H1 (cell line): Measurements from ENCODE around the gene ZNF618. TPM values are rescaled to one million over a fixed set of nuclear protein-coding genes. Genes with fewer than 3 reads are reported as not detected.

ENCODE experiments used
- CTCF ChIA-PET: fragments of 300-600 bp; sonication (Branson Sonifier 250); formaldehyde crosslinking; loops from one replicate; lab custom pipeline; 2021; ENCODE audit not compliant: partially characterized antibody; lab: Charles Lee
- POLR2A ChIA-PET: fragments of 300-600 bp; sonication (Branson Sonifier 250); formaldehyde crosslinking; loops from one replicate; lab custom pipeline; 2021; ENCODE audit warnings: inconsistent platforms; ENCODE audit not compliant: partially characterized antibody; lab: Charles Lee
- DNase-seq, 2 experiments: peaks; one replicate each; pipeline versions ENCODE4 v3.0.0 to v3.0.0-alpha.2; 2010 to 2022; ENCODE audit warnings: low spot score in 2 of 2, low read depth in 1 of 2, mixed read lengths in 1 of 2
- FAIRE-seq: peaks from 2 replicates; lab custom pipeline; 2011; peaks lifted over from hg19 to GRCh38; lab: Jason Lieb, UNC
- H2AFZ ChIP-seq: 2 replicates; pipeline ENCODE4 v1.8.1; 2012; ENCODE audit warnings: low read length, inconsistent platforms
- H2AK5ac ChIP-seq: 2 replicates; pipeline ENCODE4 v1.6.1; 2013; ENCODE audit warnings: low read depth, low read length
- H2BK120ac ChIP-seq: replicated peaks from 2 replicates; pipeline ENCODE3; 2013; ENCODE audit warnings: low read depth, low read length, inconsistent platforms
- H2BK12ac ChIP-seq: 2 replicates; pipeline ENCODE4 v1.6.1; 2013; ENCODE audit warnings: low read depth, low read length
- H2BK15ac ChIP-seq: 2 replicates; pipeline ENCODE4 v1.6.1; 2013; ENCODE audit warnings: low read length
- H2BK20ac ChIP-seq: 2 replicates; pipeline ENCODE4 v1.6.1; 2013; ENCODE audit warnings: low read length
- H2BK5ac ChIP-seq: 2 replicates; pipeline ENCODE4 v1.6.1; 2013; ENCODE audit warnings: low read depth, low read length
- H3K14ac ChIP-seq: 2 replicates; pipeline ENCODE4 v1.6.1; 2013; ENCODE audit warnings: inconsistent platforms; ENCODE audit not compliant: insufficient read length
- H3K18ac ChIP-seq: 2 replicates; pipeline ENCODE4 v1.6.1; 2013; ENCODE audit warnings: low read length; ENCODE audit errors: extremely low read depth
- H3K23ac ChIP-seq: 2 replicates; pipeline ENCODE4 v1.6.1; 2013; ENCODE audit warnings: inconsistent platforms; ENCODE audit not compliant: insufficient read length
- H3K23me2 ChIP-seq: 2 replicates; pipeline ENCODE4 v1.6.1; 2013; ENCODE audit warnings: low read depth, low read length
- H3K27ac ChIP-seq: 2 replicates; pipeline ENCODE4 v1.6.1; 2011; ENCODE audit warnings: low read depth, low read length, inconsistent platforms
- H3K27me3 ChIP-seq, 4 experiments: replicated peaks in 1 of 4; 1 replicate in 1 of 4; 2 replicates in 3 of 4; pipeline versions ENCODE4 v1.6.1 to v1.8.1; 2011 to 2013; ENCODE audit warnings: low read length in 3 of 4, mild to moderate bottlenecking in 3 of 4, inconsistent platforms in 2 of 4, mixed read lengths in 2 of 4, moderate library complexity in 1 of 4; ENCODE audit not compliant: control insufficient read depth in 3 of 4, insufficient read depth in 3 of 4; ENCODE audit errors: extremely low read depth in 1 of 4
- H3K36me3 ChIP-seq, 4 experiments: 2 replicates each; pipeline versions ENCODE4 v1.6.1 to v1.8.1; 2011 to 2013; ENCODE audit warnings: mild to moderate bottlenecking in 4 of 4, low read length in 3 of 4, moderate library complexity in 2 of 4, control low read depth in 1 of 4, inconsistent platforms in 1 of 4; ENCODE audit not compliant: insufficient read depth in 4 of 4, control insufficient read depth in 2 of 4
- H3K4ac ChIP-seq: replicated peaks from 2 replicates; pipeline ENCODE3; 2013; ENCODE audit warnings: low read length, low read depth, mixed read lengths, inconsistent platforms; ENCODE audit not compliant: insufficient read length
- H3K4me1 ChIP-seq, 4 experiments: replicated peaks in 1 of 4; 1 replicate in 1 of 4; 2 replicates in 3 of 4; pipeline versions ENCODE4 v1.6.1 to v1.8.1; 2011 to 2013; ENCODE audit warnings: low read length in 3 of 4, inconsistent platforms in 2 of 4, mixed read lengths in 1 of 4; ENCODE audit not compliant: insufficient read depth in 4 of 4, control insufficient read depth in 3 of 4
- H3K4me2 ChIP-seq, 2 experiments: 2 replicates each; pipeline versions ENCODE4 v1.6.1 to v1.8.1; 2011 to 2013; ENCODE audit warnings: low read depth in 2 of 2, low read length in 2 of 2, control low read depth in 1 of 2, inconsistent platforms in 1 of 2, mild to moderate bottlenecking in 1 of 2; ENCODE audit not compliant: insufficient read depth in 1 of 2
- H3K4me3 ChIP-seq, 4 experiments: fragments of 200-600, 300-600 bp in 1 of 4; sonication (generic), shearing (Covaris generic), sonication (Bioruptor Twin) in 1 of 4; 2 replicates each; pipeline versions ENCODE4 v1.5.1 to v1.8.1; 2011 to 2016; ENCODE audit warnings: low read length in 4 of 4, low read depth in 3 of 4, control low read depth in 2 of 4, inconsistent platforms in 2 of 4, mild to moderate bottlenecking in 2 of 4, mixed read lengths in 1 of 4, moderate library complexity in 1 of 4; ENCODE audit not compliant: insufficient read depth in 2 of 4; ENCODE audit errors: extremely low read depth in 1 of 4
- H3K56ac ChIP-seq: replicated peaks from 2 replicates; pipeline ENCODE3; 2013; ENCODE audit warnings: low read depth, mild to moderate bottlenecking, mixed read lengths, low read length, inconsistent platforms; ENCODE audit not compliant: insufficient read length
- H3K79me1 ChIP-seq: 2 replicates; pipeline ENCODE4 v1.6.1; 2013; ENCODE audit warnings: low read depth, low read length, control low read depth
- H3K79me2 ChIP-seq, 2 experiments: 2 replicates each; pipeline versions ENCODE4 v1.6.1 to v1.8.1; 2012 to 2013; ENCODE audit warnings: low read length in 2 of 2, mild to moderate bottlenecking in 2 of 2, inconsistent platforms in 1 of 2; ENCODE audit not compliant: insufficient read depth in 2 of 2, control insufficient read depth in 1 of 2
- H3K9ac ChIP-seq, 4 experiments: replicated peaks in 1 of 4; 1 replicate in 1 of 4; 2 replicates in 3 of 4; pipeline versions ENCODE4 v1.6.1 to v1.8.1; 2011 to 2013; ENCODE audit warnings: low read depth in 3 of 4, low read length in 3 of 4, control low read depth in 2 of 4, mild to moderate bottlenecking in 2 of 4, moderate library complexity in 2 of 4, inconsistent platforms in 1 of 4; ENCODE audit errors: extremely low read depth in 1 of 4
- H3K9me3 ChIP-seq, 2 experiments: 2 replicates each; pipeline versions ENCODE4 v1.6.1 to v1.8.1; 2012 to 2013; ENCODE audit warnings: mild to moderate bottlenecking in 2 of 2, moderate library complexity in 2 of 2, control low read depth in 1 of 2, inconsistent platforms in 1 of 2, low read depth in 1 of 2, low read length in 1 of 2, mixed read lengths in 1 of 2; ENCODE audit not compliant: insufficient read depth in 2 of 2
- H4K20me1 ChIP-seq, 2 experiments: replicated peaks in 1 of 2; 2 replicates each; pipeline versions ENCODE3 to v1.8.1; 2011 to 2013; ENCODE audit warnings: inconsistent platforms in 2 of 2, low read length in 2 of 2, mild to moderate bottlenecking in 1 of 2; ENCODE audit not compliant: insufficient read depth in 2 of 2, control insufficient read depth in 1 of 2
- H4K5ac ChIP-seq: 2 replicates; pipeline ENCODE4 v1.6.1; 2013; ENCODE audit warnings: low read length, low read depth, mixed read lengths, inconsistent platforms; ENCODE audit not compliant: insufficient read length
- H4K8ac ChIP-seq: 2 replicates; pipeline ENCODE4 v1.8.0; 2013; ENCODE audit warnings: mild to moderate bottlenecking, moderate library complexity, low read length, inconsistent platforms; ENCODE audit not compliant: insufficient read depth; ENCODE audit errors: extremely low read depth
- H4K91ac ChIP-seq: replicated peaks from 2 replicates; pipeline ENCODE3; 2013; ENCODE audit warnings: low read length, mixed read lengths, inconsistent platforms; ENCODE audit not compliant: insufficient read length
- BCL11A ChIP-seq, 2 experiments: IDR thresholded peaks; one replicate each; pipeline ENCODE4 v1.6.1; 2011; ENCODE audit warnings: low read depth in 2 of 2, low read length in 2 of 2, mild to moderate bottlenecking in 2 of 2
- CREB1 ChIP-seq: IDR thresholded peaks from 2 replicates; pipeline ENCODE4 v1.6.1; 2012; ENCODE audit warnings: inconsistent platforms
- EP300 ChIP-seq, 2 experiments: IDR thresholded peaks; 1 replicate in 1 of 2; 2 replicates in 1 of 2; pipeline ENCODE4 v1.6.1; 2011 to 2012; ENCODE audit warnings: low read depth in 2 of 2, low read length in 2 of 2, mild to moderate bottlenecking in 2 of 2, borderline replicate concordance in 1 of 2, inconsistent platforms in 1 of 2, moderate library complexity in 1 of 2
- EZH2 ChIP-seq: fragments of 200-600 bp; sonication (generic); IDR thresholded peaks from 2 replicates; pipeline ENCODE4 v1.7.1; 2012; ENCODE audit warnings: low read depth, mild to moderate bottlenecking, moderate library complexity, low read length, inconsistent platforms; ENCODE audit not compliant: severe bottlenecking
- GTF2F1 ChIP-seq: IDR thresholded peaks from 2 replicates; pipeline ENCODE4 v1.6.1; 2012; ENCODE audit warnings: low read depth, low read length, improper control_type of control experiment, borderline replicate concordance
- HDAC2 ChIP-seq, 2 experiments: fragments of 300-600 bp in 1 of 2; sonication (generic) in 1 of 2; IDR thresholded peaks; 2 replicates each; pipeline ENCODE4 v1.6.1; 2011 to 2012; ENCODE audit warnings: low read depth in 2 of 2, low read length in 2 of 2, mild to moderate bottlenecking in 2 of 2, moderate library complexity in 2 of 2, borderline replicate concordance in 1 of 2, inconsistent platforms in 1 of 2
- KDM4A ChIP-seq: IDR thresholded peaks from one replicate; pipeline ENCODE4 v1.7.1; 2012; ENCODE audit warnings: low read depth, mild to moderate bottlenecking, moderate library complexity, low read length, inconsistent platforms; ENCODE audit not compliant: severe bottlenecking
- MAFK ChIP-seq: IDR thresholded peaks from 2 replicates; pipeline ENCODE4 v1.6.1; 2012; ENCODE audit warnings: low read depth, mild to moderate bottlenecking, improper control_type of control experiment, low read length
- NANOG ChIP-seq: IDR thresholded peaks from 2 replicates; pipeline ENCODE4 v1.6.1; 2011; ENCODE audit warnings: low read length, low read depth, mild to moderate bottlenecking, inconsistent platforms; ENCODE audit not compliant: insufficient read depth, poor library complexity, severe bottlenecking
- NRF1 ChIP-seq: IDR thresholded peaks from 2 replicates; pipeline ENCODE4 v1.6.1; 2011; ENCODE audit warnings: mild to moderate bottlenecking, low read depth, low read length, improper control_type of control experiment
- POLR2A ChIP-seq, 2 experiments: IDR thresholded peaks; 1 replicate in 1 of 2; 2 replicates in 1 of 2; pipeline ENCODE4 v1.6.1; 2011; ENCODE audit warnings: low read depth in 2 of 2, low read length in 2 of 2, mild to moderate bottlenecking in 2 of 2; ENCODE audit errors: control extremely low read depth in 1 of 2
- RFX5 ChIP-seq: IDR thresholded peaks from 2 replicates; pipeline ENCODE4 v1.6.1; 2011; ENCODE audit warnings: low read depth, low read length, improper control_type of control experiment, borderline replicate concordance
- TBP ChIP-seq: IDR thresholded peaks from 2 replicates; pipeline ENCODE4 v1.6.1; 2011; ENCODE audit warnings: low read depth, low read length, improper control_type of control experiment
- WGBS, 2 experiments: shearing (Covaris generic) in 1 of 2; methylation state at CpG; one replicate each; pipeline versions ENCODE4 v1.1.6 to v1.1.7; 2013 to 2015; ENCODE audit warnings: low lambda C conversion rate in 2 of 2, mixed read lengths in 2 of 2, inconsistent platforms in 1 of 2, low coverage in 1 of 2, missing lambda C conversion rate in 1 of 2; ENCODE audit not compliant: insufficient replicate concordance in 2 of 2, insufficient coverage in 1 of 2, insufficient read length in 1 of 2; ENCODE audit errors: extremely low coverage in 1 of 2, missing lambda C conversion rate in 1 of 2; 5-methylcytosine and 5-hydroxymethylcytosine counted together
- polyA plus RNA-seq, 7 experiments: library from polyadenylated mRNA; depleted of rRNA in 3 of 7; stranded (reverse) in 5 of 7; unstranded in 2 of 7; fragments of >200 nt in 5 of 7; fragments of 200-250 nt in 2 of 7; gene quantifications; 1 replicate in 5 of 7; 2 replicates in 1 of 7; 4 replicates in 1 of 7; pipeline versions ENCODE4 v1.2.1 to v1.2.3, GENCODE V29; 2011 to 2013; ENCODE audit warnings: missing spikeins in 2 of 7, mixed read lengths in 2 of 7
- total RNA-seq: library from RNA; stranded (reverse); fragmentation: NEBNext Ultra II Directional; extraction: Animal tissue kit (Norgen Biotek cat#: 25700); gene quantifications from 2 replicates; pipeline ENCODE4 v1.2.1, GENCODE V29; 2021

Gene ZNF618
- total and polyA plus RNA-seq, 2 of the 8 experiments (the other 6 are each of a cell fraction or from before 2014, with no cell fraction given), result 9.6 to 28.5 TPM

- H2AK5ac ChIP-seq, result no peak overlapping the region
- no peaks in the 10 kb centered on the region for H3K9me3 ChIP-seq
- H3K56ac ChIP-seq, result no peak overlapping the region
- H3K4me1 ChIP-seq, result peaks cover 0 to 3% (median 0%) of the 10 kb centered on the region in 4 experiments; a peak in 3 of 7 replicates
- H2BK12ac ChIP-seq, result no peak overlapping the region
- H2BK120ac ChIP-seq, result no peak overlapping the region
- H4K8ac ChIP-seq, result no peak overlapping the region
- no peak overlapping the region for H2AFZ ChIP-seq
- no peak for FAIRE-seq
- H4K5ac ChIP-seq, result no peak overlapping the region
- no peak overlapping the region for H3K27ac ChIP-seq
- WGBS, 2 experiments, result 92% methylated on average over 6 of the region's 6 CpGs; no CpG with 5 or more reads in 1 of the 2 experiments
- no peak overlapping the region for H3K4ac ChIP-seq
- no peak overlapping the region for H3K23ac ChIP-seq
- H2BK15ac ChIP-seq, result 0 out of 2 replicates have a peak overlapping the region, but pooled peaks have one; percentile 61
- peak overlapping the region; percentile 19; the same call in 1 of the 2 replicates for H3K18ac ChIP-seq
- H3K27me3 ChIP-seq, result no peaks in the 10 kb centered on the region
- ChIA-PET CTCF (interaction anchor here (0.7 to 1.4 kb wide), 10 partner anchors 9 to 252 kb away, joined by 3 to 6 read pairs (median 3); no protein-coding TSS in a partner anchor), POLR2A (no interaction called here)
- H4K91ac ChIP-seq, result no peak overlapping the region
- no peak for DNase-seq
- no peak overlapping the region for H3K4me2 ChIP-seq
- no peak overlapping the region for H3K4me3 ChIP-seq
- H2BK5ac ChIP-seq, result no peak overlapping the region
- H3K9ac ChIP-seq, result no peak overlapping the region
- H3K14ac ChIP-seq, result no peak overlapping the region
- no peak overlapping the region for H2BK20ac ChIP-seq
- no peaks in the 10 kb centered on the region for H3K36me3 ChIP-seq
- no peaks in the 10 kb centered on the region for H4K20me1 ChIP-seq
- no peaks in the 10 kb centered on the region for H3K23me2 ChIP-seq
- peaks cover 0 to 5% of the 10 kb centered on the region in 2 experiments; a peak in 1 of 4 replicates for H3K79me2 ChIP-seq
- no peaks in the 10 kb centered on the region; the same call in 1 of the 2 replicates for H3K79me1 ChIP-seq
- no peak for TF ChIP-seq NANOG
- no peak for TF ChIP-seq BCL11A (IDR thresholded peaks at IDR 0.05; ENCODE audit: low read depth in 2 of 2, low read length in 2 of 2)
- no peak for TF ChIP-seq HDAC2 (IDR thresholded peaks at IDR 0.05; ENCODE audit: borderline replicate concordance in 1 of 2, low read depth in 2 of 2, low read length in 2 of 2)
- no peak for TF ChIP-seq EP300 (IDR thresholded peaks at IDR 0.05; ENCODE audit: borderline replicate concordance in 1 of 2, low read depth in 2 of 2, low read length in 2 of 2)
- no peak for TF ChIP-seq GTF2F1
- TF ChIP-seq EZH2, result no peak
- TF ChIP-seq RFX5, result no peak
- TF ChIP-seq POLR2A (IDR thresholded peaks at IDR 0.05; ENCODE audit: control extremely low read depth in 1 of 2, low read depth in 2 of 2, low read length in 2 of 2), result no peak
- TF ChIP-seq MAFK, result no peak
- TF ChIP-seq KDM4A, result no peak
- TF ChIP-seq CREB1, result no peak
- no peak for TF ChIP-seq TBP
- TF ChIP-seq NRF1, result no peak
Measured at GRCh38 chr9:113960768-113961167, 84.7 kb downstream of the ZNF618 start.
